Suprapubic skin (tissue), 3 donors: ENCODE measurements around the gene UNC13D.

Experiments
- CTCF ChIP-seq, 2 donors: fragments of 200-600 bp in 1 of 2; fragments of 450-650 bp in 1 of 2; sonication (generic) in 1 of 2; IDR thresholded peaks; one replicate each; pipeline ENCODE4 v1.5.1; 2016 to 2019; ENCODE audit warnings: antibody characterized with exemption in 2 of 2, mild to moderate bottlenecking in 1 of 2, moderate library complexity in 1 of 2
- POLR2A ChIP-seq, 2 donors: fragments of 450-650 bp; IDR thresholded peaks; one replicate each; pipeline ENCODE4 v1.6.1; 2017; ENCODE audit warnings: antibody characterized with exemption in 2 of 2, mild to moderate bottlenecking in 2 of 2, moderate library complexity in 2 of 2

- TF ChIP-seq POLR2A (IDR thresholded peaks at IDR 0.05), result no peak
- peak; percentile 85 to 97 for TF ChIP-seq CTCF (IDR thresholded peaks at IDR 0.05)
Measured at GRCh38 chr17:75845058-75845711, 981 bp upstream of the UNC13D start.
